GM18519 (cell line): ENCODE measurements around the gene TECTA.

Experiments
- ATAC-seq: cut with Tn5 transposase; IDR thresholded peaks from one replicate; pipeline ENCODE4 v1.9.1; 2021; ENCODE audit warnings: mild to moderate bottlenecking, moderate library complexity; ENCODE audit not compliant: unreplicated experiment, low FRiP score

Gene TECTA

GRCh38 chr11:121122328-121122727 is 21.3 kb downstream of the TECTA start:
- no peak for ATAC-seq

DNA sequence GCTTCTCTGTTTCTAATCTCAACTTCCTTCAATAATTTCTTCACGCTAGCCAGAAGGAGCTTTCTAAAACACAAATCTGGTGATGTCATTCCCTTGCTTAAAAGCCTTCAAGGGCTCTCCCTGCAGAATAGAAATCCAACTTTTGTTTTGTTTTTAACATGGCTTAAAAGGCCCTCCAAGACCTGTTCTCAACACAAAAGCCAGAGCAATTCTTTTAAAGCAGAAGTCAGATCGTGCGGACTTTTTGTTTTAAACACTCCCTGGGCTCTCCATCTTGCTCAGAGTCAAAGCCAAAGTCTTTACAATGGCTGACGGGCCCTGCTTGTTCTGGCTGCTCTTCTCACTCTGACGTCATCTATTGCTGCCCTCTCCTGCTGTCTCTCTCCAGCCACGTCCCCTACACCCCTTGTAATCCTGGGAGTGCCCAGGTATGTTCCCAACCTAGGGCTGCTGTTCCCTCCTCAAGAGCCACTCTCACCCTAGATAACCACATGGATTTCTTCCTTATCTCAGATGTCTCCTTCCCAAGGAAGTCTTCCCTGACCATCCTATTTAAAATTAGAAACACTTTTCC is 22.5 kb downstream of the TECTA start:
- ATAC-seq = no peak

- ATAC-seq = no peak
These were observed 26.8 kb downstream of the TECTA start for GRCh38 chr11:121127809-121128208.

GRCh38 chr11:121129362-121130340 is 28.6 kb downstream of the TECTA start:
- no peak for ATAC-seq

DNA sequence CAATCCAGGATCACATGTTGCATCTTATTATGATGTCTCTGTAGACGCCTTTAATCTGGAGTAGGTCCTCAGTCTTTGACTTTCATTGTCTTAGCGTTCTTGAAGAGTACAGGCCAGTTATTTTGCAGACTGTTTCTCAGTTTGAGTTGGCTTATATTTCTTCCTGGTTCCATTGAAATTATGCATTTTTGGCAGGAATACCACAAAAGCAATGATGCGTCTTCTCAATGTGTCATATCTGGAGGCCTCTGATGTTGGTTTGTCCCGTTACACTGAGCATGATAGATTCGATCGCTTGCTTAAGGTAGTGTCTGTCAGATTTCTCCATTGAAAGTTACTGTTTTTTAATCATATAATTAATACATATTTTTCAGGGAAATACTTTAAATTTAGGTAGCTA is 30.6 kb downstream of the TECTA start:
- ATAC-seq = no peak

- ATAC-seq = no peak
These were observed 31.4 kb downstream of the TECTA start for GRCh38 chr11:121132211-121132976.

- ATAC-seq = no peak
These were observed 33.8 kb downstream of the TECTA start for GRCh38 chr11:121134741-121135312.

DNA sequence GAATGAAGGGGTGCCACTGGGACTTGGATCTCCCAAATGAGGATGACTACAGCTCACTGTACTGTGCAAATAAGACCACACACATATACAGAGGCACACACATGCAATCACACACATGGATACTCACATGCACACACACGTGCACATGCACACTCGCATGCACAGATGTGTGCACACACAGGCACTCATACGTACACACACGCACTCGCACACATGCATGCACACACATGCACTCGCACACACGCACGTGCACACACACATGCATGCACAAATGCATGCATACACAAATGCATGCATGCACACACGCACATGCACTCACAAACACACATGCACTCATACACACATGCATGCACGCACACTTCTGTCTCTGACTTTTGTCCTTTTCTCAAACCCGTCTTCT is 36.0 kb downstream of the TECTA start:
- no peak for ATAC-seq

DNA sequence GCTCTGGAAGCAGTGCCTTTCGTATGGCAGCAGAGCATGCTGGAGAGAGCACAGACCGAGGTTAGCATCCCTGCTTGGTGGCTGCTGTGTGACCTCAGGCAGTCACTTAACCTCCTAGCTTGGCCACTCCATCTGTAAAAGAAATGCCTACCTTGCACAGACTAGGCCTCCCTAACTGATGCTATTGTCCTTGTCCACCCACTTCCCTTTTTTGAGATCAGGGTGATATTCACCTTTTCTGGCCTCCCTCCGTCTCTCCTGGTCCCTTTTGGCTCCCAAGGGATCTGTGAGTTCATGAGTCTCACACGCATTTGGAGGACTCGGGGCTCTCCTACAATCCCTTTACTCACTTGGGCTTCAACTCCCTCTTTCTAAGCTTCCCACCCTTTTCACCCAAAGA is 37.2 kb downstream of the TECTA start:
- ATAC-seq = no peak

GRCh38 chr11:121140369-121140768 is 39.3 kb downstream of the TECTA start:
- no peak for ATAC-seq

DNA sequence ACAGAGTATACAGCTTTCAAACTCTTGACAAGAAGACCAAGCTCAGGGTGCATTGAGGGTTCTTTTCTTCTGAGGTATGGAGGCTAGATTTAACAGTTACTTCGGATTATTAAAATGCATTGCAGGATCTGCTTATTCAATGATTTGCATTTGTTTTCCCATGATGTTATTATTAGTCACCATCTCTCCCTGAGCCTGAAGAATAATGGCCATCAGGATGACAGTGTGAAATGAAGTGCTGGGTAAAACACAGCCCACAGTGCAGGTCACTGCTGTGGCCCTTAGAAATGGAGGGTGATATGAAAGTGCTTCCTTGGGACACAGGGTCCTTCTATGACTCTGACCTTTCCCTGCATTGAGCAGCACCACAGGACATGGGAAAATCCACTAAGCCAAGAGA is 40.0 kb downstream of the TECTA start:
- no peak for ATAC-seq

DNA sequence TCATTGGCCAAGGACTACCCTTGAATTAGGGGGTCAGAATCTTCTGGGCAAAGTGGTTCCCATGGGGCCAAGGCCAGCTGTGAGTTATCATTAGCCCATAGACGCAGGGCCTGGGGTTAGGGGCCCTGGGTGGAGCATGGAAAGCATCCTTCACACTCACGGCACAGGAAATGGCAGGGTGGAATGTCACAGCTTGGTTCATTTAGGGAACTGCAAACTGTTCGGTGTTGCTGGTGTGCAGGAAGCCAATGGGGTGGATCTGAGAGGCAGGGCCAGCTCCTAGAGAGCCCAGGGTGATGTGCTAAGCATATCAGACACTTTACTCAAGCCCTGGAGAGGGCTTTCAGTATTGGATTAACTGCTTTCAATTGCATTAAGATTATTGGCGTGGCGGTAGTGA is 42.9 kb downstream of the TECTA start:
- no peak for ATAC-seq

- ATAC-seq = no peak
These were observed 43.7 kb downstream of the TECTA start for GRCh38 chr11:121144723-121145122.

GRCh38 chr11:121145826-121146225 is 44.8 kb downstream of the TECTA start:
- no peak for ATAC-seq

DNA sequence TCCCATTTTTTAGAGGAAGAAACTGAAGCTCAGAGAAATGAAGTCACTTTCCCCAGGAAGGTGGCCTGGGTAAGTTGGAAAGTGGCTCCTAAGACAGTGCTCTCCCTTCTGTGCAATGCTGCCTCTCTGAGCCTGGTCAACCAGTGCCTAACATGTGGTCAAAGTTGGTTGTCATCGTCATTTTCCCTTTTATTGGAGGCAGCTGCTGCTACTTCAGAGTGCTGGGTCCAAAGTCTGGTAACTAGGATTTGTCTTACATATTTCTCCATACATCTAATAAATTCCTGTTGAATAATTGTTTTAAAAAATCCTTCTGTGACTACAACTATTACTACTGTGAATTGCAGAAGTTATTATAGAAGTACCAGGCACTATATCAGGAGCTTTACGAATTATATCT is 48.1 kb downstream of the TECTA start:
- no peak for ATAC-seq

GRCh38 chr11:121151207-121151688 is 50.2 kb downstream of the TECTA start:
- no peak for ATAC-seq

- no peak for ATAC-seq
These were observed 51.7 kb downstream of the TECTA start for GRCh38 chr11:121152764-121153163.

DNA sequence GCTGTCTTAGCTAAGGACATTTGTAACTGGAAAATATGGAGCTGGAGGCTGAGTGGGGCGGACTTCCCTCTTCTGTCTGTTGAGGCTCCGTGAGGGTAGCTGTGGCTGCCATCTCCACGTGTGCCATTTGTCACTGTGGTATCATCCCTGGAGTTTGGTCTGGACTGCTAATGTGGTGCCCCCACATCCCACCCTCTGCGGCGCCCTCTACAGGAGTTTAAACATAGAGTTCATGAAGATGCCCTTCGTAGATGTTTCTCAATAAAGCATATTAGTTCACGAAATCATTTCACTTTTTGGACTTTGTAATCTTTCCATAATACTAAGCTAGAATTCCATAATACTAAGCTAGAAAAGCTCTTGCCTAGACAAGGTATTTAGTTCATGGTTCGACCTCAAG is 52.4 kb downstream of the TECTA start:
- ATAC-seq = no peak

GRCh38 chr11:121154486-121155314 is 53.7 kb downstream of the TECTA start:
- no peak for ATAC-seq

DNA sequence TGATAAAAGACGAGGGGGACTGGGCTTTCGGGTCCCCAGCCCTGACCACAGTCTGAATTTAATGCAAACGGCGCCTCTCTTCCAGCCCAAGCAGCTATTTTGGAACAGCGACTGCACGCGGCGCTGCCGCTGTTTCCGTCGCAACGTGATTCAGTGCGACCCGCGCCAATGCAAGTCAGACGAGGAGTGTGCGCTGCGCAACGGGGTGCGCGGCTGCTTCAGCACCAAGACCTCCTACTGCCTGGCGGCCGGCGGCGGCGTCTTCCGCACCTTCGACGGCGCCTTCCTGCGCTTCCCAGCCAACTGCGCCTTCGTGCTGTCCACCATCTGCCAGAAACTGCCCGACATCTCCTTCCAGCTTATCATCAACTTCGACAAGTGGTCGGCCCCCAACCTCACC is 56.7 kb downstream of the TECTA start:
- no peak for ATAC-seq
